Stimulated activated CD8-positive, alpha-beta memory T cell treated with anti-CD3 and anti-CD28 coated beads, Interleukin-4, amount 100 ng/mL, for 4 hours (primary cell): ENCODE data around the gene CD3G.
"Not testable (repeated sequence)": the region's sequence is repeated elsewhere in the genome, so short reads cannot be mapped to it uniquely, and the experiment has no call there.

Source experiments
- DNase-seq, 2 donors: peaks; one replicate each; pipeline ENCODE4 v3.0.0-alpha.2; 2020; ENCODE audit warnings: low read depth in 2 of 2, low spot score in 1 of 2

CD3G gene

GRCh38 chr11:118343981-118344515, at the start of gene CD3G:
CD3G (plus strand) TSS chr11:118344344; CDS start chr11:118344424, 80 bp downstream.
- DNase-seq = peak; percentile 31 to 36

- no peak for DNase-seq
Measured at GRCh38 chr11:118295199-118295598, 48.9 kb upstream of the CD3G start.

GRCh38 chr11:118295815-118296454, 48.2 kb upstream of the CD3G start:
- no peak for DNase-seq

GRCh38 chr11:118301600-118302195, 42.4 kb upstream of the CD3G start:
- DNase-seq = no peak

GRCh38 chr11:118304227-118304567, 39.9 kb upstream of the CD3G start:
- DNase-seq = no peak

- DNase-seq = no peak
Measured at GRCh38 chr11:118304568-118305248, 39.4 kb upstream of the CD3G start, which contains the start of gene CD3E. CD3E (plus strand) TSS chr11:118304730; CDS start chr11:118304953, 223 bp downstream.

- no peak for DNase-seq
Measured at GRCh38 chr11:118305726-118306125, 38.4 kb upstream of the CD3G start.

GRCh38 chr11:118306556-118306955, 37.6 kb upstream of the CD3G start:
- DNase-seq = peak in 1 of 2 donors; percentile 36

GRCh38 chr11:118308995-118309528, 35.1 kb upstream of the CD3G start:
- DNase-seq = not testable (repeated sequence)

GRCh38 chr11:118310271-118310670, 33.9 kb upstream of the CD3G start:
- DNase-seq = no peak

GRCh38 chr11:118310781-118311485, 33.2 kb upstream of the CD3G start:
- DNase-seq = no peak

GRCh38 chr11:118311518-118311917, 32.6 kb upstream of the CD3G start:
- DNase-seq = no peak

GRCh38 chr11:118312328-118312727, 31.8 kb upstream of the CD3G start:
- DNase-seq = no peak

GRCh38 chr11:118313242-118313641, 30.9 kb upstream of the CD3G start:
- DNase-seq = no peak

- DNase-seq = no peak
Measured at GRCh38 chr11:118314988-118315411, 29.1 kb upstream of the CD3G start.

- no peak for DNase-seq
Measured at GRCh38 chr11:118318124-118318523, 26.0 kb upstream of the CD3G start.

- no peak for DNase-seq
Measured at GRCh38 chr11:118318581-118319336, 25.4 kb upstream of the CD3G start.

GRCh38 chr11:118319337-118319707, 24.8 kb upstream of the CD3G start:
- DNase-seq = no peak

GRCh38 chr11:118320515-118320914, 23.6 kb upstream of the CD3G start:
- no peak for DNase-seq

GRCh38 chr11:118321386-118322082, 22.6 kb upstream of the CD3G start:
- DNase-seq = no peak
